ENCODE results near the gene TNP1. TPM values are rescaled to one million over a fixed set of nuclear protein-coding genes. Genes with fewer than 3 reads are reported as not detected.

TNP1 gene
- total and polyA plus RNA-seq, 7 experiments from 2014 or later, result not detected

GRCh38 chr2:216838151-216838550 lies 21.7 kb downstream of the TNP1 start:
- DNase-seq, result no peak
- H3K4me1 Mint-ChIP-seq, result peaks cover 0 to 4% (median 0%) of the 10 kb centered on the region in 7 donors
- no peak overlapping the region for H3K27ac Mint-ChIP-seq
- H3K27me3 ChIP-seq (ENCODE audit: control insufficient read depth in 2 of 2, insufficient read depth in 2 of 2, low read length in 2 of 2), result no peaks in the 10 kb centered on the region
- ATAC-seq, result no peak
- peaks cover 0 to 3% (median 0%) of the 10 kb centered on the region in 11 donors for H3K9me3 Mint-ChIP-seq
- no peaks in the 10 kb centered on the region for H3K9me3 ChIP-seq (ENCODE audit: control insufficient read depth in 2 of 3, low read length in 3 of 3)
- H3K36me3 Mint-ChIP-seq, result no peaks in the 10 kb centered on the region
- intact Hi-C loops (cut with micrococcal nuclease), result no loop called here
- H3K27me3 Mint-ChIP-seq, result peaks cover 6 to 34% (median 11%) of the 10 kb centered on the region in 5 donors
- POLR2A ChIA-PET, result no interaction called here
- no peaks in the 10 kb centered on the region for H3K4me1 ChIP-seq (ENCODE audit: control insufficient read depth in 2 of 2, insufficient read depth in 2 of 2, low read length in 2 of 2)
- H3K27ac ChIP-seq (ENCODE audit: low read depth, low read length), result no peak overlapping the region
- CTCF ChIA-PET, result no interaction called here
- no peak overlapping the region for H3K4me3 Mint-ChIP-seq
- H3K36me3 ChIP-seq (ENCODE audit: control insufficient read depth in 2 of 3, insufficient read depth in 3 of 3, low read length in 3 of 3), result no peaks in the 10 kb centered on the region
- no peak overlapping the region for H3K4me3 ChIP-seq (ENCODE audit: low read length)

- Histone ChIP-seq H3K4me3 (ENCODE audit: low read length) (no peak overlapping the region), H3K36me3 (ENCODE audit: control insufficient read depth in 2 of 3, insufficient read depth in 3 of 3, low read length in 3 of 3) (no peaks in the 10 kb centered on the region), H3K27me3 (ENCODE audit: control insufficient read depth in 2 of 2, insufficient read depth in 2 of 2, low read length in 2 of 2) (no peaks in the 10 kb centered on the region), H3K27ac (ENCODE audit: low read depth, low read length) (no peak overlapping the region), H3K9me3 (ENCODE audit: control insufficient read depth in 2 of 3, low read length in 3 of 3) (no peaks in the 10 kb centered on the region), H3K4me1 (ENCODE audit: control insufficient read depth in 2 of 2, insufficient read depth in 2 of 2, low read length in 2 of 2) (no peaks in the 10 kb centered on the region)
- Mint-ChIP-seq H3K27me3 (peaks cover 6 to 32% (median 11%) of the 10 kb centered on the region in 5 donors), H3K9me3 (peaks cover 0 to 3% (median 0%) of the 10 kb centered on the region in 11 donors), H3K36me3 (no peaks in the 10 kb centered on the region), H3K4me3 (no peak overlapping the region), H3K4me1 (peaks cover 0 to 4% (median 0%) of the 10 kb centered on the region in 7 donors), H3K27ac (no peak overlapping the region)
- intact Hi-C loops (cut with micrococcal nuclease), result no loop called here
- DNase-seq, result no peak
- CTCF ChIA-PET, result no interaction called here
- POLR2A ChIA-PET, result no interaction called here
- no peak for ATAC-seq
Measured at GRCh38 chr2:216837740-216838139, 22.1 kb downstream of the TNP1 start.

- H3K36me3 Mint-ChIP-seq, result no peaks in the 10 kb centered on the region
- DNase-seq (no peak), ATAC-seq (no peak)
- H3K27ac ChIP-seq (ENCODE audit: low read depth, low read length), result no peak overlapping the region
- H3K27ac Mint-ChIP-seq, result no peak overlapping the region
- no peaks in the 10 kb centered on the region for H3K4me1 ChIP-seq (ENCODE audit: control insufficient read depth in 2 of 2, insufficient read depth in 2 of 2, low read length in 2 of 2)
- POLR2A ChIA-PET, result no interaction called here
- no peak overlapping the region for H3K4me3 Mint-ChIP-seq
- H3K4me3 ChIP-seq (ENCODE audit: low read length), result no peak overlapping the region
- H3K27me3 ChIP-seq (ENCODE audit: control insufficient read depth in 2 of 2, insufficient read depth in 2 of 2, low read length in 2 of 2), result no peaks in the 10 kb centered on the region
- H3K4me1 Mint-ChIP-seq, result peaks cover 0 to 4% (median 0%) of the 10 kb centered on the region in 7 donors
- no peaks in the 10 kb centered on the region for H3K36me3 ChIP-seq (ENCODE audit: control insufficient read depth in 2 of 3, insufficient read depth in 3 of 3, low read length in 3 of 3)
- intact Hi-C loops (cut with micrococcal nuclease), result no loop called here
- H3K27me3 Mint-ChIP-seq, result peaks cover 16 to 42% (median 17%) of the 10 kb centered on the region in 5 donors
- H3K9me3 ChIP-seq (ENCODE audit: control insufficient read depth in 2 of 3, low read length in 3 of 3), result no peaks in the 10 kb centered on the region
- CTCF ChIA-PET, result no interaction called here
- H3K9me3 Mint-ChIP-seq, result peaks cover 0 to 3% (median 0%) of the 10 kb centered on the region in 11 donors
Measured at GRCh38 chr2:216833061-216833460, 26.8 kb downstream of the TNP1 start.

- Mint-ChIP-seq H3K4me1 (no peaks in the 10 kb centered on the region), H3K27me3 (peaks cover 7 to 46% (median 16%) of the 10 kb centered on the region in 5 donors), H3K9me3 (peaks cover 0 to 1% (median 0%) of the 10 kb centered on the region in 11 donors), H3K36me3 (no peaks in the 10 kb centered on the region), H3K4me3 (no peak overlapping the region), H3K27ac (no peak overlapping the region)
- Histone ChIP-seq H3K4me3 (ENCODE audit: low read length) (no peak overlapping the region), H3K27ac (ENCODE audit: low read depth, low read length) (no peak overlapping the region), H3K9me3 (ENCODE audit: control insufficient read depth in 2 of 3, low read length in 3 of 3) (no peaks in the 10 kb centered on the region), H3K36me3 (ENCODE audit: control insufficient read depth in 2 of 3, insufficient read depth in 3 of 3, low read length in 3 of 3) (no peaks in the 10 kb centered on the region), H3K27me3 (ENCODE audit: control insufficient read depth in 2 of 2, insufficient read depth in 2 of 2, low read length in 2 of 2) (no peaks in the 10 kb centered on the region), H3K4me1 (ENCODE audit: control insufficient read depth in 2 of 2, insufficient read depth in 2 of 2, low read length in 2 of 2) (no peaks in the 10 kb centered on the region)
- ChIA-PET CTCF (interaction anchor here (0.6 kb wide), 1 partner anchor 525 kb away, joined by 3 read pairs; no protein-coding TSS in a partner anchor), POLR2A (no interaction called here)
- intact Hi-C loops (cut with micrococcal nuclease), result no loop called here
- DNase-seq (no peak), ATAC-seq (no peak)
Measured at GRCh38 chr2:216830346-216830745, 29.5 kb downstream of the TNP1 start.

GRCh38 chr2:216829533-216829932 lies 30.3 kb downstream of the TNP1 start:
- DNase-seq (no peak), ATAC-seq (no peak)
- ChIA-PET CTCF (interaction anchor here (0.6 kb wide), 1 partner anchor 526 kb away, joined by 3 read pairs; no protein-coding TSS in a partner anchor), POLR2A (no interaction called here)
- H3K4me3 ChIP-seq (ENCODE audit: low read length), result no peak overlapping the region
- Mint-ChIP-seq H3K4me3 (no peak overlapping the region), H3K4me1 (no peaks in the 10 kb centered on the region), H3K36me3 (no peaks in the 10 kb centered on the region), H3K27me3 (peaks cover 4 to 42% (median 16%) of the 10 kb centered on the region in 5 donors), H3K9me3 (no peaks in the 10 kb centered on the region), H3K27ac (no peak overlapping the region)
- H3K27me3 ChIP-seq (ENCODE audit: control insufficient read depth in 2 of 2, insufficient read depth in 2 of 2, low read length in 2 of 2), result no peaks in the 10 kb centered on the region
- H3K9me3 ChIP-seq (ENCODE audit: control insufficient read depth in 2 of 3, low read length in 3 of 3), result no peaks in the 10 kb centered on the region
- intact Hi-C loops (cut with micrococcal nuclease), result no loop called here
- no peak overlapping the region for H3K27ac ChIP-seq (ENCODE audit: low read depth, low read length)
- no peaks in the 10 kb centered on the region for H3K4me1 ChIP-seq (ENCODE audit: control insufficient read depth in 2 of 2, insufficient read depth in 2 of 2, low read length in 2 of 2)
- H3K36me3 ChIP-seq (ENCODE audit: control insufficient read depth in 2 of 3, insufficient read depth in 3 of 3, low read length in 3 of 3), result no peaks in the 10 kb centered on the region

- ChIA-PET POLR2A (no interaction called here), CTCF (no interaction called here)
- Histone ChIP-seq H3K36me3 (ENCODE audit: control insufficient read depth in 2 of 3, insufficient read depth in 3 of 3, low read length in 3 of 3) (no peaks in the 10 kb centered on the region), H3K9me3 (ENCODE audit: control insufficient read depth in 2 of 3, low read length in 3 of 3) (no peaks in the 10 kb centered on the region), H3K4me1 (ENCODE audit: control insufficient read depth in 2 of 2, insufficient read depth in 2 of 2, low read length in 2 of 2) (no peaks in the 10 kb centered on the region), H3K27me3 (ENCODE audit: control insufficient read depth in 2 of 2, insufficient read depth in 2 of 2, low read length in 2 of 2) (no peaks in the 10 kb centered on the region), H3K4me3 (ENCODE audit: low read length) (no peak overlapping the region), H3K27ac (ENCODE audit: low read depth, low read length) (no peak overlapping the region)
- no peak for DNase-seq
- Mint-ChIP-seq H3K9me3 (peaks cover 0 to 2% (median 0%) of the 10 kb centered on the region in 11 donors), H3K4me1 (no peaks in the 10 kb centered on the region), H3K27me3 (peaks cover 3 to 38% (median 16%) of the 10 kb centered on the region in 5 donors), H3K36me3 (no peaks in the 10 kb centered on the region), H3K27ac (no peak overlapping the region), H3K4me3 (no peak overlapping the region)
- intact Hi-C loops (cut with micrococcal nuclease), result no loop called here
- ATAC-seq, result no peak
Measured at GRCh38 chr2:216827073-216827720, 32.7 kb downstream of the TNP1 start.

- POLR2A ChIA-PET, result no interaction called here
- H3K27me3 ChIP-seq (ENCODE audit: control insufficient read depth in 2 of 2, insufficient read depth in 2 of 2, low read length in 2 of 2), result no peaks in the 10 kb centered on the region
- H3K4me1 ChIP-seq (ENCODE audit: control insufficient read depth in 2 of 2, insufficient read depth in 2 of 2, low read length in 2 of 2), result no peaks in the 10 kb centered on the region
- H3K9me3 ChIP-seq (ENCODE audit: control insufficient read depth in 2 of 3, low read length in 3 of 3), result no peaks in the 10 kb centered on the region
- Mint-ChIP-seq H3K27me3 (peaks cover 0 to 28% (median 4%) of the 10 kb centered on the region in 5 donors), H3K9me3 (peaks cover 0 to 2% (median 0%) of the 10 kb centered on the region in 11 donors), H3K27ac (no peak overlapping the region), H3K4me3 (no peak overlapping the region), H3K4me1 (no peaks in the 10 kb centered on the region), H3K36me3 (no peaks in the 10 kb centered on the region)
- ATAC-seq (no peak), DNase-seq (no peak)
- CTCF ChIA-PET, result no interaction called here
- H3K27ac ChIP-seq (ENCODE audit: low read depth, low read length), result no peak overlapping the region
- intact Hi-C loops (cut with micrococcal nuclease), result no loop called here
- H3K36me3 ChIP-seq (ENCODE audit: control insufficient read depth in 2 of 3, insufficient read depth in 3 of 3, low read length in 3 of 3), result no peaks in the 10 kb centered on the region
- H3K4me3 ChIP-seq (ENCODE audit: low read length), result no peak overlapping the region
Measured at GRCh38 chr2:216822470-216822869, 37.4 kb downstream of the TNP1 start.

Measured in naive thymus-derived CD4-positive, alpha-beta T cell (primary cell).